Cardiac fibroblast (primary cell): ENCODE results near the gene EEF2K.

ENCODE experiments used
- DNase-seq, 2 donors: peaks; one replicate each; pipeline versions ENCODE4 v3.0.0 to v3.0.0-alpha.2; 2010; ENCODE audit warnings: low read depth in 2 of 2
- H3K4me3 ChIP-seq, 2 donors: replicated peaks in 1 of 2; 1 replicate in 1 of 2; 2 replicates in 1 of 2; pipeline ENCODE4 v1.5.1; 2011; ENCODE audit warnings: low read depth in 2 of 2, low read length in 2 of 2, mild to moderate bottlenecking in 2 of 2, moderate library complexity in 1 of 2
- CTCF ChIP-seq: IDR thresholded peaks from one replicate; pipeline ENCODE4 v1.5.1; 2011; ENCODE audit warnings: low read depth, mild to moderate bottlenecking, low read length, inconsistent platforms

Gene EEF2K

DNA sequence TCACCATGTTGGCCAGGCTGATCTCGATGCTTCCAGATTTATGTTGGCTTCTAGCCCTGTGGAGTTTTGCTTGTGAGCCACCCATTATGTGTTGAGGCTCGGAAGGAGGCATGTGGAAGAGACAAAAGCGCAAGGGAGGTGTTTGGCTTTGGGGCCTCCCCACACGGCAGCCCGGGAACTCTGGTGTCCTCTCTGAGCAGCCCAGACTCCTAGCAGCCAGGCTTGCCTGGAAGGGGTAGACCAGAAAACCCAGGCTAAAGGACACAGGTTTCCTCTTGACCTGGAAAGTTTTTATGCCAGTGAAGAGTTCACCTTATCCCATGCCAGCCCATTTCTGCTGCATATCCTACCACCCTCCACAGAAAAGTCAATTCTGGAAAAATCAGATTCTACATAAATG lies 22.7 kb upstream of the EEF2K start:
- no peak for DNase-seq
- TF ChIP-seq CTCF = no peak
- no peak overlapping the region for H3K4me3 ChIP-seq

GRCh38 chr16:22183901-22184614 lies 22.0 kb upstream of the EEF2K start:
- no peak for DNase-seq
- H3K4me3 ChIP-seq = no peak overlapping the region
- TF ChIP-seq CTCF = peak; percentile 44

GRCh38 chr16:22184615-22184968 lies 21.5 kb upstream of the EEF2K start:
- DNase-seq = no peak
- H3K4me3 ChIP-seq = no peak overlapping the region
- TF ChIP-seq CTCF = no peak

GRCh38 chr16:22186517-22186916 lies 19.6 kb upstream of the EEF2K start:
- DNase-seq = no peak
- no peak overlapping the region for H3K4me3 ChIP-seq
- peak; percentile 17 for TF ChIP-seq CTCF

GRCh38 chr16:22188267-22188594 lies 17.8 kb upstream of the EEF2K start:
- H3K4me3 ChIP-seq = no peak overlapping the region
- no peak for DNase-seq
- no peak for TF ChIP-seq CTCF

GRCh38 chr16:22188595-22189442 lies 17.3 kb upstream of the EEF2K start:
- TF ChIP-seq CTCF = peak; percentile 84
- H3K4me3 ChIP-seq = no peak overlapping the region
- peak; percentile 95 to 96 for DNase-seq
